HG02840 (cell line): ENCODE measurements around the gene TAF1D.

ENCODE experiments used
- ATAC-seq: cut with Tn5 transposase; IDR thresholded peaks from one replicate; pipeline ENCODE4 v1.9.1; 2021; ENCODE audit warnings: mild to moderate bottlenecking, moderate library complexity, moderate number of reproducible peaks; ENCODE audit not compliant: unreplicated experiment, low FRiP score

The TAF1D gene

DNA sequence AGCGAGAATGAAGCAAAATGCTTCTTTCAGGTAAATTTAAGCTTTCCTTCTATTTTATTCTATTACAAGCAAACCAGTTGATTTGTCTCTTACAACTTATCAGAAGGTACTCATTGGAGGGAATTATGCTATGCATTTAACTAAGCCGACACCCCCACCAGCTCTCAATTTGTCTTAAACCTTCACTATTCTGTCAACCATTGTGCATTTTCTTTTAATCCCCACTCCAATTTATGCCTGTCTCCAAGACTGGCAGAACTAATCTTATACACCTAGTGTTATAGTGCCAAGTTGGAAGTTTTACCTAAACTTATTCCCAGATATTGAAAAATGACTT lies 12.5 kb downstream of the TAF1D start:
- ATAC-seq = no peak

DNA sequence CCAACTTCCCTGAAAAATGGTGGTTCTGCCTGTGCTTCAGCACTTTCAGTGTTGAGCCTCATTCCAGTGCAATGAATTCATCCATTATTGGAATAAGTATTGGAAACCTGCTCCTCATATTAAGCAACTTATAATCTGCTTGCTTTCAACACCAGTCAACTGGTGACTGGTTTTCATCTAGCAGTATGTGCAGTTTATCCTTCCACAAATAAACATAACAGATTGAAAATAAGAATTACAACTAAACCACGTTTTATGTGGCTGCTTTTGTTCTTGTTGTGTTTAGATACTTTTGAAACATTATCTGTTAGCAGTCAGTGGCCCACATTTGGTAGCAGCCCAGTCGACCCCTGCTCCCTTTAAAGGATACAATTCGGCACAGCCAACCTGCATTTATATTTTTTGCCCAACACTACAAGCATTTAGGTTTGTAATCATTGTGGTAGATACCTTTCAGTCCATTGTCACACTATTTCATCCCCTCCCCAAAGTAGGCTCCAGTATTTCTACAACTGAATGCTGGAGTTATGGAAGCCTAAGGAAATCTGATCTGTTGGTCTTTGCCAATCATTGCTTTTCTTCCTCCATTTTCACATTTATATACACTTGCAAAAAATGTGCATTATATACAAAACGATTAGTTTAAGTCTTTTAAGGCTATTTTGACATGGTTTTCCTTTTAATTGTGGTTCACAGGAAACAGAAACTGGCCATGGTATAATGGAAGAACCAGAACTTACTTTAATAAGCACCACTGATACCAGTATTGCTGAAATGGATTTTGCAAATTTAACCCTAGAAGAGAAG lies 13.1 kb downstream of the TAF1D start:
- ATAC-seq = no peak

GRCh38 chr11:93724089-93724488 lies 17.2 kb downstream of the TAF1D start:
- ATAC-seq = no peak

GRCh38 chr11:93720522-93720921 lies 20.8 kb downstream of the TAF1D start:
- no peak for ATAC-seq

DNA sequence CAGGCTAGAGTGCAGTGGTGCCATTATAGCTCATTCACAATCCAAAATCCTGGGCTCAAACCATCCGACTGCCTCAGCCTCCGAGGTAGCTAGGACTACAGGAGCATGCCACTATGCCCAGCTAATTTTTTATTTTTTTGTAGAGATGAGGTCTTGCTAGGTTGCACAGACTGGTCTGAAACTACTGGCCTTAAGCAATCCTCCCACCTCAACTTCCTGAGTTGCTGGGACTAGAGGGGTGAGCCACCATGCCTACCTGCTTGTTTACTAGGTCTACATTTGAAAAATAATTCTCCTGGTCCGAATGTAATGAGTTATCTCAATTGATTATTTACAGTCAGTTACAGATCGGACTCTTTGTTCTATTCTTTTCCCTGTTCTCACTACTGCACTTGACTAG lies 22.0 kb downstream of the TAF1D start:
- no peak for ATAC-seq

GRCh38 chr11:93718057-93718563 lies 23.2 kb downstream of the TAF1D start:
- peak; percentile 66 for ATAC-seq

DNA sequence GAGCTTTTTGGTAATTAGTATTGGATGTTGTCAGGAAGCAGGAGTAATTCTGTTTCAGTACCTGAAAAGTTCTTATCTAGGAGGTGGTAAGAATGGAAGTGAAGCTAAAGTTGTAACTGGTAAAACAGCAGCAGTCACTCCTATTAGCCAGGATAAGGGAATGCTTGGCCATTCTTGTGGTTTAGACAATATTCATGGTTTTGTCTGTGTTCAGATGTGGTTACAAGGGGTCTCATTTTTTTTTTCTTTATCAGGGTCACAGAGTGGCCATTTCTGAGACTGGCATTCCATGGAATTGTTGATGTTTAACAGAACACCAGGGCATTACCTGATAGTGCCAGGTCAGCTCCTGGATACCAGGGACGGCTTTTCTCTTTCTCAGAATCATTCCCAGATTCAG lies 23.8 kb downstream of the TAF1D start:
- no peak for ATAC-seq

DNA sequence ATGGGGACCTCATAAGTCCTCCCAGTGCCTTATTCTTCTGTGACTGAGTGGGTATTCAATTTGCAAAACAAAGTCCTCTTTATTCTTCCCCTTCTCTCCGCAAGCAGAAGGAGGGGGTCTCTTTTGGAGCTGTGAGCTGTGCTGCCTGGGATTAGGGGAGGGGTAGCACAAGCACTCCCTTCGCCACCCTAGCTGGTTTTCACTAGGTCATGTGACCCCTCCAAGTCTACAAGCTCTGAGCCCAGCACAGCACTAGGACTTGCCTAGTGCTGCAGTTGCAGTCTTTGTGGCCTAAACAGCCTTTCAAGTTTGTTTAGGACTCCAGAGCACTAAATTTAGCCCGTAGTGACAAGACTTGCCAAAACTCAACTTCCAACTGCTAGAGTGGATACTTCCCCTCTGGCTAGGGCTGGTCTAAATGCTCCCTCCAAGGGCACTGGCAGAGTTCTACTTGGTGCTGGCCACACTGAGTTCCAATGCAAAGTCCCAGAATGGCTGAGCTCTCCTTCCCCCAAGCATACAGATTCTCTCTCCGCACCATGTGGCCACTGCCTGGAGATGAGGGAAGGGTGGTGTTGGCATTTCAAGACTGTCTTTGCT lies 25.4 kb downstream of the TAF1D start:
- ATAC-seq = no peak

DNA sequence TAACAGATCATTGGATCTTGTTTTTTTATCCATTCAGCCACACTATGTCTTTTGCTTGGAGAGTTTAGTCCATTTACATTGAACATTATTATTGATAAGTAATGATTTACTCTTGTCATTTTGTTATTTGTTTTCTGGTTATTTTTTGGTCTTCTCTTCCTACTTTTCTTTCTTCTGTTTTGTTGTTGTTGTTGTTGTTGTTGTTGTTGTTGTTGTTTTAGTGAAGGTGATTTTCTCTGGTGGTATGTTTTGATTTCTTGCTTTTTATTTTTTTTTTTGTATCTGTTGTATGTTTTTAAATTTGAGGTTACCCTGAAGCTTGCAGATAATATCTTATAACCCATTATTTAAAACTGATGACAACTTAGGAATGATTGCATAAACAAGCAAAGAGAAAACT lies 28.6 kb downstream of the TAF1D start:
- ATAC-seq = no peak

DNA sequence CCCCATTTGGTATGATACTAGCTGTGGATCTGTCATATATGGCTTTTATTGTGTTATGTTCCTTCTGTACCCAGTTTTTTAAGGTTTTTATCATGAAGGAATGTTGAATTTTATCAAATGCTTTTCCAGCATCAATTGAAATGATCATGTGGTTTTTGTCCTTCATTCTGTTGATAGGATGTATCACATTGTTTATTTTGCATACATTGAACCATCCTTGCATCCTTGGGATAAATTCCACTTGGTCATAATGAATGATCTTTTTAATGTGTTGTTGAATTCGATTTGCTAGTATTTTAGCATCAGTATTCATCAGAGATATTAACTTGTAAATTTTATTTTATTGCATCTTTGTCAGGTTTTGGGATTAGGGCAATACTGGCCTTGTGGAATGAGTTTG lies 31.1 kb downstream of the TAF1D start:
- ATAC-seq = no peak

DNA sequence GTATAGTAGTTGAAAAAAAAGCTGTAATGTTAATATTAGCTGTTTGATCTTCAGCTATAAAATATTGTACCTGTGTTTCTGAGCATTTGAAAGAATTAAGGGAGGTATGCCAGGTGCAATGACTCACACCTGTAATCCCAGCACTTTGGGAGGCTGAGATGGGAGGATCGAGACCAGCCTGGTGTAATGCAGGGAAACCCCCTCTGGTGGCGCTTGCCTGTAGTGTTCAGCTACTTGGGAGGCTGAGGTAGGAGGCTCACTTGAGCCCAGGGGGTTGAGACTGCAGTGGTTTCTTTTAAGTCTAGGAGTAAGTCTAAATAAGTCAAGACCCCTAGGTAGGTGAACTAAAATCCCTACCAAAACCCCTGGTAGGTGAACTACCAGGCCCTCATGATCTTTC lies 37.1 kb downstream of the TAF1D start:
- ATAC-seq = no peak

DNA sequence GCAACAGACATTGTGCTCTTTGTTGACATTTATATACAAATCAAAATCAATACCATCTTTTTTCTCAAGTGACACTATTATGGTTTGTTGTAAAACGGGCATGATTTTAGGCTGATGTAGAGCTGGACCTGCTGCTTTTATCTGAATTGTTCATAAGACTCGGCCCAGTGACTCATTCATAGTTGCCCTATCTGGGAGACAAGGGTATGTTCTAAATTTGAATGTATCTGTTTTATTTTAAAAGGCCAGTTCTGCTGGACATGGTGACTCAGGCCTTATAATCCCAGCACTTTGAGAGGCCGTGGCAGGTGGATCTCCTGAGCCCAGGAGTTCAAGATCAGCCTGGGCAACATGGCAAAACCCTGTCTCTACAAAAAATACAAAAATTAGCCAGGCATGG lies 40.5 kb downstream of the TAF1D start:
- ATAC-seq = no peak

DNA sequence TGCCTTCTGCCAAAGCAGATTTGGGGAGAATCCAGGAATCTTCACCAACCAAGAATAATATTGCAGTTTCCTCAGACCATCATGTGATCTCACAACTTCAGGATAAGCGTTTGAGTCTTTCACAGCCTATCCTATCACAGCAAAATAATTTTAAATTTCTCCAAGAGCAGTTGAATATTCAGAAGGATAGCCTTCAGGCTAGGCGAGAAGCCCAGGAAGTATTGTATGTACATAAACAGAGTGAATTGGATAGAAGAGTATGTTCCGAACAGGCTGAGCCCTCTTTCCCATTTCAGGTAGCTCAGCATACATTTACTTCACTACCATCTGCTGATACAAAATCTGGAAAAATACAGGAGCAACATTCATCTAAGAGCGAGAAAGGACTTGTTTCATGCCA lies 43.7 kb downstream of the TAF1D start:
- ATAC-seq = no peak

- ATAC-seq = no peak
Measured at GRCh38 chr11:93694557-93694956, 46.7 kb downstream of the TAF1D start.

DNA sequence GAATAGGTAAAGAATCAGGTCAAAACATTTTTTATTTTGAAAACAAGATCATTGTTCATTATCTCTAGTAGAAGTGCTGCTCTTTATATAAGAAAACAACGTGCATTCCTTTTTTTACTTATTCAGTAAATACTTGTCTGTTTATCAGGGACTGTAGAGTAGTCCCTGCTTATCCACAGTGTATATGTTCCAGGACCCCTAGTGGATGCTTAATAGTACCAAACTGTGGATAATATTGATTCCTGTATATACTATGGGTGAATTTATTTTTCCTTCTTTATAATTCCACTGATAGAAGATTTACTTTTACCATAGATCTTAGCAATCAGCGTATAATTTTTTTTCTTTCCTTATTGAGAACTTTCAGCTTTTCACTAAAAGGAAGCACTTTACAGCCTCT lies 47.2 kb downstream of the TAF1D start:
- ATAC-seq = no peak

- ATAC-seq = no peak
Measured at GRCh38 chr11:93689240-93689639, 52.1 kb downstream of the TAF1D start.

DNA sequence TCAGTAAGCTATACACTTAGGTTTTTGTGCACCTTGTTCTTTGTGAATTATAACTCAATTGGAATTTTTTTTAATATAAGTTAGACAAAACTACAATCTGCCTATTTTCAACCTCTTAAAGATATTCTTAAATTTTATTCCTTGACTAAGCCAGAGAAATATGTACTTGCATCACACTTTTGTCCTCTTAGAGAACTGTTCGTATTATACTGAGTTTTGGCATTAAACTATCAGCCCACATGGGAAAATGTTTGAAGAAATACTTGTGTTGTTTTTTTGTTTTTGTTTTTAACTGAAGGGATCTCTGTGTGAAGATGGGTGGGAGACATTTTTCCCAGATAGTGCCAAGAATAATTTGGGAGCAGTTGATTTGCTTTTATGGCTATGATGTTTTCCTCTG lies 54.5 kb downstream of the TAF1D start:
- ATAC-seq = no peak

- no peak for ATAC-seq
Measured at GRCh38 chr11:93686226-93686625, 55.1 kb downstream of the TAF1D start.
